OCI-LY3 (cell line): Measurements from ENCODE around the gene RFC1.

Source experiments
- CTCF ChIP-seq: fragments of 200-600, 300-600 bp; sonication (generic); IDR thresholded peaks from 2 replicates; pipeline ENCODE4 v1.5.1; 2014; ENCODE audit warnings: antibody characterized with exemption, low read length, low read depth
- EZH2phosphoT487 ChIP-seq: fragments of 200-600 bp; shearing (Covaris generic); IDR thresholded peaks from 2 replicates; pipeline ENCODE4 v1.6.1; 2018; ENCODE audit warnings: antibody characterized with exemption, mixed run types, low read depth

- no peak for TF ChIP-seq CTCF
- no peak for TF ChIP-seq EZH2phosphoT487
Measured at GRCh38 chr4:39278476-39278875, 87.7 kb downstream of the RFC1 start.
